ENCODE results near the gene SARDH. TPM values are rescaled to one million over a fixed set of nuclear protein-coding genes. Genes with fewer than 3 reads are reported as not detected.

SARDH gene
- total RNA-seq, 4 donors from 2014 or later = 0.39 to 2.9 (median 0.59) TPM

DNA sequence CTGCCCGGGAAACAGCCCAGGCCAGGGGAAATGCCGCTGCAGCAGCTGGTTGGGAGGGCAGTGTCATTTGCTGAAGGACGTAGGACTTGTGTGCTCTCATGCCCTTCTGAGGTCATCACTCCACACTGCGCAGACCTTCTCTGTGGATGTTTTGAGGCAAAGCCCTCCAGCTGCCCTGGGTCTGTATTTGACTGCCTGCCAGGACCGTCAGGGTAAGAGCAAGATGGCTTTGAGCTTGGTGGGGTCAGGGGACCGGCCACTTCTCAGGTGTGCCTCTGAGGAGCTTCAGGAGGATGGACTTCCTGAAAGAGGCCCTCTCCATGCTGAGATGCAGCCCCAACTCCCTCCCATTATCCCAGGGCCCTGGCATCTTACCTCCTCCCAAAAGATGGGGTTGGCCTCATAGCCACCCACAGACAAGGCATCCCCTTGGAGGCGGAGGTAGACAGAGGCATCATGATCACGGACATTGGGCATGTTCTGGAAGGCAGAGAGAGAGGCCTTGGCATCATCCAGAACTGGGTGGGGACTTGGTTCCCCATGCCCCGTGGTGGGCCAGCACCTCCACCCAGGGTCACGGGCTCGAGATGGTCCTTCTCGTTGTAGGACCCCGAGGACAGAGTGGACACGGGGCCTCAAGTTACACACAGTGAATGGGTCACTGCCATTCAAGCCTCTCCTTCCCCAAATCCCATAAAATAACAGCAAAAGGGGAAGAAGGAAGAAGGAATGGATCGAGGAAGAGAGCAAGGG is 19.4 kb downstream of the SARDH start:
- Histone ChIP-seq H3K27me3 (no peaks in the 10 kb centered on the region), H3K36me3 (no peaks in the 10 kb centered on the region), H3K4me3 (no peak overlapping the region), H3K9me3 (no peaks in the 10 kb centered on the region), H3K4me1 (no peaks in the 10 kb centered on the region), H3K27ac (no peak overlapping the region)
- intact Hi-C loops (cut with DNase I; ENCODE audit: low total_unique reads) = no loop called here
- TF ChIP-seq POLR2A (IDR thresholded peaks at IDR 0.05) (no peak), CTCF (IDR thresholded peaks at IDR 0.05 in 4 of 5, conservative IDR thresholded peaks at IDR 0.05 in 1 of 5) (no peak)
- in situ Hi-C loops (cut with MboI; ENCODE audit: low sequenced_read_pairs in 4 of 4) = no loop called here
- DNase-seq = peak in 1 of 2 donors; percentile 9
- no peak for ATAC-seq

DNA sequence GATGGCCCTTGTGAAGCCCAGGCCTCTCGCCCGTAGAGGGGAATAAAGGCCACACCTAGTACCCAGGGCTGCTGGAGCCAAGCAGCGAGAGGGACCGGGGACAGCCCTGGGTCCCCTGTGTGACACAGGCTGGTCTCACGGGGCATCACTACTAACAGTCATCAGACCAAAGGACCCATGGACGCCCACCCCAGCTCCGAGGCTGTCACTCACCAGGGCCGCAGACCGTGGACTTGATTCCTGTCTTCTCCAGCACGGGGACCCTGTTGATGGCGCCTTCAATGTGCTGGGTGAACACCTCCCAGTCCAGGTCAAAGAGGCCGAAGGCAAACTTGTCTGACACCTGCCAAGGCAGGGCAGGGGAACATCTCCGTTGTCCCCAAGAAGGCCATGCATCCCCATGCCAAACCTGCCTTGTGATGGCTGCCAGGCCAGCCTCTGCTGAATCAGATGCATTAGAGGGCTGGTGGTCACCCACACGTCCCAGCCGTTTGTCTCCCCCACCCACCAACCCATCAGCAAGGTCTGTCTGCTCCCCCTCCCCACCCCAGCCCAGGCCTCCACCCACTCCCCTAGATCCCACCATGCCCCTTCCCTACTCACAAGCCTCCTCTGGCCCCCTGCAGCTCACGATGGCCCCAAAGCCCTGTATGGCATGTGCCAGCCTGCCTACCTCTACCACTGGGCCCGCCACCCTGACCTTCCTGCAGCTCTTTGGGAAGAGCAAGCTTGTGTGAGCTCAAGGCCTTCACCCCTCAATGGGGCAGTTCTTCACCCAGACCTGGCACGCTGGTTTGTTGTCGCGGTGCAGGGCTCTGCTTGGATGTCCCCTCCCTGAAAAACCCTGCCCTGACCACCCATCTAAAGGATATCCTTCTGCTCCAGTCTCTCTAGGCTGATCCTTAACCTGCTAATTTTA is 20.8 kb downstream of the SARDH start:
- ATAC-seq = no peak
- in situ Hi-C loops (cut with MboI; ENCODE audit: low sequenced_read_pairs in 4 of 4) (no loop called here), intact Hi-C loops (cut with DNase I; ENCODE audit: low total_unique reads) (no loop called here)
- Histone ChIP-seq H3K36me3 (no peaks in the 10 kb centered on the region), H3K4me3 (no peak overlapping the region), H3K27ac (no peak overlapping the region), H3K27me3 (peaks cover 2 to 6% (median 4%) of the 10 kb centered on the region in 3 donors), H3K4me1 (no peaks in the 10 kb centered on the region), H3K9me3 (no peaks in the 10 kb centered on the region)
- peak in 1 of 2 donors; percentile 6 for DNase-seq
- no peak for TF ChIP-seq CTCF (IDR thresholded peaks at IDR 0.05 in 4 of 5, conservative IDR thresholded peaks at IDR 0.05 in 1 of 5)
- TF ChIP-seq POLR2A (IDR thresholded peaks at IDR 0.05) = no peak

- H3K36me3 ChIP-seq = no peaks in the 10 kb centered on the region
- ATAC-seq (no peak), DNase-seq (peak in 1 of 2 donors; percentile 26)
- no peak for TF ChIP-seq POLR2A (IDR thresholded peaks at IDR 0.05)
- no peak for TF ChIP-seq CTCF (IDR thresholded peaks at IDR 0.05 in 4 of 5, conservative IDR thresholded peaks at IDR 0.05 in 1 of 5)
- intact Hi-C loops (cut with DNase I; ENCODE audit: low total_unique reads) = no loop called here
- H3K27me3 ChIP-seq = peaks cover 2 to 10% (median 6%) of the 10 kb centered on the region in 3 donors
- H3K4me3 ChIP-seq = no peak overlapping the region
- H3K9me3 ChIP-seq = no peaks in the 10 kb centered on the region
- H3K4me1 ChIP-seq = no peaks in the 10 kb centered on the region
- peak overlapping the region in 1 of 4 donors; percentile 73 for H3K27ac ChIP-seq
- in situ Hi-C loops (cut with MboI; ENCODE audit: low sequenced_read_pairs in 4 of 4) = no loop called here
Measured at GRCh38 chr9:133716564-133717112, 21.5 kb downstream of the SARDH start.

- DNase-seq (peak in 1 of 2 donors; percentile 7), ATAC-seq (no peak)
- no peak for TF ChIP-seq CTCF (IDR thresholded peaks at IDR 0.05 in 4 of 5, conservative IDR thresholded peaks at IDR 0.05 in 1 of 5)
- TF ChIP-seq POLR2A (IDR thresholded peaks at IDR 0.05) = no peak
- in situ Hi-C loops (cut with MboI; ENCODE audit: low sequenced_read_pairs in 4 of 4) (no loop called here), intact Hi-C loops (cut with DNase I; ENCODE audit: low total_unique reads) (no loop called here)
- no peaks in the 10 kb centered on the region for H3K9me3 ChIP-seq
- peak overlapping the region in 3 of 4 donors; percentile 20 to 73 (median 53) for H3K27ac ChIP-seq
- H3K4me3 ChIP-seq = no peak overlapping the region
- H3K36me3 ChIP-seq = no peaks in the 10 kb centered on the region
- H3K4me1 ChIP-seq = no peaks in the 10 kb centered on the region
- H3K27me3 ChIP-seq = peaks cover 2 to 17% (median 6%) of the 10 kb centered on the region in 3 donors
Measured at GRCh38 chr9:133715866-133716563, 22.1 kb downstream of the SARDH start.
